Mucosa of descending colon (tissue), 3 donors: ENCODE data around the gene SPATA31D3. TPM values are rescaled to one million over a fixed set of nuclear protein-coding genes. Genes with fewer than 3 reads are reported as not detected.

ENCODE experiments used
- ATAC-seq: fragments of 200-7000 bp; cut with Tn5 transposase; one replicate; pipeline ENCODE4 v1.9.1; 2020; ENCODE audit warnings: mild to moderate bottlenecking, moderate library complexity
- DNase-seq, 3 donors: peaks; one replicate each; pipeline ENCODE4 v3.0.0-alpha.2; 2020
- H3K36me3 ChIP-seq: fragments of 200-600 bp; one replicate; pipeline ENCODE4 v1.8.0; 2021; ENCODE audit warnings: low read depth, mild to moderate bottlenecking
- H3K4me1 ChIP-seq: fragments of 200-600 bp; one replicate; pipeline ENCODE4 v1.8.0; 2021; ENCODE audit warnings: low read depth, mild to moderate bottlenecking
- H3K4me3 ChIP-seq: fragments of 200-600 bp; one replicate; pipeline ENCODE4 v1.8.0; 2021; ENCODE audit warnings: mild to moderate bottlenecking
- H3K9me3 ChIP-seq: fragments of 200-600 bp; one replicate; pipeline ENCODE4 v1.8.0; 2021; ENCODE audit warnings: mild to moderate bottlenecking
- CTCF ChIP-seq: fragments of 200-600 bp; IDR thresholded peaks from one replicate; pipeline ENCODE4 v1.8.0; 2022; ENCODE audit warnings: antibody characterized with exemption, mild to moderate bottlenecking
- intact Hi-C, 2 donors: fragments of 100-400 bp; cut with DNase I in 1 of 2; cut with micrococcal nuclease in 1 of 2; formaldehyde crosslinking; loops; one replicate each; pipeline versions ENCODE4 v1.11.0 to v1.11.1; 2022; cut with DNase I, micrococcal nuclease
- total RNA-seq, 3 donors: library from RNA; stranded (reverse); fragmentation: NEBNext Ultra II Directional in 2 of 3; extraction: Animal tissue kit (Norgen Biotek cat#: 25700) in 2 of 3; gene quantifications; one replicate each; pipeline versions ENCODE4 v1.2.1 to v1.2.4, GENCODE V29; 2021 to 2023
- donor health status: DM: no; HTN: no; CAD: no; lungs with moderate emphysema.
- donor health status: DM: no; HTN: no; CAD: no.
- donor health status: DM: no; HTN: yes; CAD: no.

SPATA31D3 gene
- total RNA-seq, 3 donors from 2014 or later: not detected

- no peak overlapping the region for H3K4me3 ChIP-seq
Measured at GRCh38 chr9:81971727-81972126, 28.4 kb downstream of the SPATA31D3 start.

GRCh38 chr9:81974764-81975163, 31.5 kb downstream of the SPATA31D3 start:
- Histone ChIP-seq H3K36me3 (no peaks in the 10 kb centered on the region), H3K4me1 (no peaks in the 10 kb centered on the region), H3K9me3 (no peaks in the 10 kb centered on the region), H3K4me3 (no peak overlapping the region)
- intact Hi-C loops: no loop called here
- TF ChIP-seq CTCF: no peak
- DNase-seq (no peak), ATAC-seq (no peak)

More at GRCh38 chr9:81971727-81972126, 28.4 kb downstream of the SPATA31D3 start:
- intact Hi-C loops: no loop called here
- H3K9me3 ChIP-seq: no peaks in the 10 kb centered on the region
- TF ChIP-seq CTCF: no peak
- DNase-seq: no peak
- no peaks in the 10 kb centered on the region for H3K4me1 ChIP-seq
- no peaks in the 10 kb centered on the region for H3K36me3 ChIP-seq
- no peak for ATAC-seq

- Histone ChIP-seq H3K9me3 (no peaks in the 10 kb centered on the region), H3K4me1 (no peaks in the 10 kb centered on the region), H3K4me3 (no peak overlapping the region), H3K36me3 (no peaks in the 10 kb centered on the region)
- no peak for TF ChIP-seq CTCF
- ATAC-seq (no peak), DNase-seq (no peak)
- intact Hi-C loops: no loop called here
Measured at GRCh38 chr9:81976351-81976750, 33.1 kb downstream of the SPATA31D3 start.

- no peak for TF ChIP-seq CTCF
- ATAC-seq (no peak), DNase-seq (no peak)
- H3K4me3 ChIP-seq: no peak overlapping the region
- no peaks in the 10 kb centered on the region for H3K36me3 ChIP-seq
- no peaks in the 10 kb centered on the region for H3K4me1 ChIP-seq
- H3K9me3 ChIP-seq: no peaks in the 10 kb centered on the region
- intact Hi-C loops: no loop called here
Measured at GRCh38 chr9:81979196-81979595, 35.9 kb downstream of the SPATA31D3 start.

GRCh38 chr9:81980568-81980967, 37.3 kb downstream of the SPATA31D3 start:
- no peaks in the 10 kb centered on the region for H3K4me1 ChIP-seq
- intact Hi-C loops: no loop called here
- DNase-seq (no peak), ATAC-seq (no peak)
- no peaks in the 10 kb centered on the region for H3K9me3 ChIP-seq
- H3K4me3 ChIP-seq: no peak overlapping the region
- TF ChIP-seq CTCF: no peak
- H3K36me3 ChIP-seq: no peaks in the 10 kb centered on the region

GRCh38 chr9:81981883-81982282, 38.6 kb downstream of the SPATA31D3 start:
- no peaks in the 10 kb centered on the region for H3K9me3 ChIP-seq
- intact Hi-C loops: no loop called here
- no peak overlapping the region for H3K4me3 ChIP-seq
- DNase-seq (no peak), ATAC-seq (no peak)
- no peaks in the 10 kb centered on the region for H3K36me3 ChIP-seq
- H3K4me1 ChIP-seq: no peaks in the 10 kb centered on the region
- no peak for TF ChIP-seq CTCF
